ENCODE results near the gene PCBD1. TPM values are rescaled to one million over a fixed set of nuclear protein-coding genes. Genes with fewer than 3 reads are reported as not detected.

PCBD1 gene
- total RNA-seq, 4 donors from 2014 or later, result 31.0 to 57.8 (median 52.4) TPM

GRCh38 chr10:70838270-70838805 lies 50.0 kb downstream of the PCBD1 start:
- H3K36me3 ChIP-seq, result no peaks in the 10 kb centered on the region
- no peak overlapping the region for H3K27ac ChIP-seq
- DNase-seq, result no peak
- no peaks in the 10 kb centered on the region for H3K9me3 ChIP-seq
- in situ Hi-C loops (cut with MboI; ENCODE audit: low sequenced_read_pairs in 4 of 4) (no loop called here), intact Hi-C loops (cut with DNase I; ENCODE audit: low total_unique reads) (no loop called here)
- H3K4me1 ChIP-seq, result no peaks in the 10 kb centered on the region
- TF ChIP-seq CTCF (IDR thresholded peaks at IDR 0.05 in 4 of 5, conservative IDR thresholded peaks at IDR 0.05 in 1 of 5) (no peak), POLR2A (IDR thresholded peaks at IDR 0.05) (no peak)
- ATAC-seq, result no peak
- H3K27me3 ChIP-seq, result no peaks in the 10 kb centered on the region
- H3K4me3 ChIP-seq, result no peak overlapping the region

- DNase-seq, result no peak
Observed at GRCh38 chr10:70837660-70838059, 50.7 kb downstream of the PCBD1 start.

GRCh38 chr10:70836319-70836718 lies 52.0 kb downstream of the PCBD1 start:
- ATAC-seq (no peak), DNase-seq (no peak)
- H3K9me3 ChIP-seq, result no peaks in the 10 kb centered on the region
- H3K27me3 ChIP-seq, result no peaks in the 10 kb centered on the region
- intact Hi-C loops (cut with DNase I; ENCODE audit: low total_unique reads) (no loop called here), in situ Hi-C loops (cut with MboI; ENCODE audit: low sequenced_read_pairs in 4 of 4) (no loop called here)
- H3K36me3 ChIP-seq, result no peaks in the 10 kb centered on the region
- no peaks in the 10 kb centered on the region for H3K4me1 ChIP-seq
- no peak overlapping the region for H3K27ac ChIP-seq
- no peak for TF ChIP-seq POLR2A (IDR thresholded peaks at IDR 0.05)
- no peak for TF ChIP-seq CTCF (IDR thresholded peaks at IDR 0.05 in 4 of 5, conservative IDR thresholded peaks at IDR 0.05 in 1 of 5)
- no peak overlapping the region for H3K4me3 ChIP-seq

More at GRCh38 chr10:70837660-70838059, 50.7 kb downstream of the PCBD1 start:
- ATAC-seq, result no peak
- H3K36me3 ChIP-seq, result no peaks in the 10 kb centered on the region
- H3K4me3 ChIP-seq, result no peak overlapping the region
- no peak for TF ChIP-seq CTCF (IDR thresholded peaks at IDR 0.05 in 4 of 5, conservative IDR thresholded peaks at IDR 0.05 in 1 of 5)
- no peak for TF ChIP-seq POLR2A (IDR thresholded peaks at IDR 0.05)
- intact Hi-C loops (cut with DNase I; ENCODE audit: low total_unique reads) (no loop called here), in situ Hi-C loops (cut with MboI; ENCODE audit: low sequenced_read_pairs in 4 of 4) (no loop called here)
- no peaks in the 10 kb centered on the region for H3K9me3 ChIP-seq
- H3K4me1 ChIP-seq, result no peaks in the 10 kb centered on the region
- H3K27ac ChIP-seq, result no peak overlapping the region
- no peaks in the 10 kb centered on the region for H3K27me3 ChIP-seq

GRCh38 chr10:70834441-70835151 lies 53.8 kb downstream of the PCBD1 start:
- Histone ChIP-seq H3K27ac (no peak overlapping the region), H3K27me3 (no peaks in the 10 kb centered on the region), H3K9me3 (no peaks in the 10 kb centered on the region), H3K4me3 (no peak overlapping the region), H3K36me3 (no peaks in the 10 kb centered on the region), H3K4me1 (peaks cover 8 to 11% of the 10 kb centered on the region in 2 donors)
- TF ChIP-seq POLR2A (IDR thresholded peaks at IDR 0.05), result no peak
- no peak for TF ChIP-seq CTCF (IDR thresholded peaks at IDR 0.05 in 4 of 5, conservative IDR thresholded peaks at IDR 0.05 in 1 of 5)
- no peak for ATAC-seq
- intact Hi-C loops (cut with DNase I; ENCODE audit: low total_unique reads) (no loop called here), in situ Hi-C loops (cut with MboI; ENCODE audit: low sequenced_read_pairs in 4 of 4) (no loop called here)
- DNase-seq, result no peak

All from gastrocnemius medialis (tissue), 4 donors.